ENCODE results near the gene BCL2. TPM values are rescaled to one million over a fixed set of nuclear protein-coding genes. Genes with fewer than 3 reads are reported as not detected.

BCL2 gene
- polyA plus RNA-seq, 1 of the 3 experiments (the other 2 are of a cell fraction): 1.5 TPM

DNA sequence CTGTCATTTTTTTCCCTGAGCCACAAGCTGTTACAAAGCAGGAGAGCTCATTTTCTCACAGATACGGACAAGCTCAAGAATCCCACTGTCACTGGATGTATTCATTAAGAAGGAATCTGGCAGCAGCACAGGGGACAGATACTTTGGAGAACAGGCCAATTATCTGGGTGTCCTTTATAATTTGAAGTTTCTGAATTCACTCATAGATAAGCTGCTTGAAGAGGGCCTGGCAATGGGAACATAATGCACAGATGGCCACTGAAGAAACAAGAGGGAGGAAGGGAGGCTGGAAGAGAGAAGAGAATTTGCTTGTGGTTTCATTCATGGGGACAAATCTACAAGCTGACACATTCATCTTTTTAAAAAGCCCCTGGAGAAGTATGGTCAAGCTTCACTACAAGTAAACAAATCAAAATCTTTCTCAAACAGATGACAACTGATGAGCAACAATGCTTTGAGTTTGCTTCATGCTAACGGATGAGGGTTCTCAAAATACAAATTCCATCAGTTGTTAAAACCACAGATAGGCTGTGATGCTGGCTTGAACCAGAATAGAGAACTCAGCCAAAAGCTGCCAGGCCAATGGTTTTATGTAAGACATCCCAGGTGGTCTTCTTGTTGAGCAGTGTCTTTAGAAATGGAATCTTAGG lies 11.9 kb downstream of the BCL2 start (continued):
- TF ChIP-seq MXI1 (IDR thresholded peaks at IDR 0.05; ENCODE audit: low read depth, low read length) (no peak), POLR2AphosphoS5 (IDR thresholded peaks at IDR 0.05; ENCODE audit: low read depth, low read length) (no peak), FOXM1 (IDR thresholded peaks at IDR 0.05; ENCODE audit: low read depth) (no peak), TAF1 (IDR thresholded peaks at IDR 0.05; ENCODE audit: borderline replicate concordance, low read depth, low read length) (no peak), ELF1 (IDR thresholded peaks at IDR 0.05) (no peak), GABPA (IDR thresholded peaks at IDR 0.05; ENCODE audit: low read depth) (no peak), GATA2 (CRISPR knock-in tag; IDR thresholded peaks at IDR 0.05) (peak; percentile 86), TEAD4 (IDR thresholded peaks at IDR 0.05; ENCODE audit: borderline replicate concordance, insufficient read depth) (peak; percentile 36; the same call in 1 of the 2 replicates), NRF1 (IDR thresholded peaks at IDR 0.05; ENCODE audit: low read depth, low read length) (no peak), YY1 (IDR thresholded peaks at IDR 0.05; ENCODE audit: low read depth) (no peak)
- TF ChIP-seq, protein P1, sequence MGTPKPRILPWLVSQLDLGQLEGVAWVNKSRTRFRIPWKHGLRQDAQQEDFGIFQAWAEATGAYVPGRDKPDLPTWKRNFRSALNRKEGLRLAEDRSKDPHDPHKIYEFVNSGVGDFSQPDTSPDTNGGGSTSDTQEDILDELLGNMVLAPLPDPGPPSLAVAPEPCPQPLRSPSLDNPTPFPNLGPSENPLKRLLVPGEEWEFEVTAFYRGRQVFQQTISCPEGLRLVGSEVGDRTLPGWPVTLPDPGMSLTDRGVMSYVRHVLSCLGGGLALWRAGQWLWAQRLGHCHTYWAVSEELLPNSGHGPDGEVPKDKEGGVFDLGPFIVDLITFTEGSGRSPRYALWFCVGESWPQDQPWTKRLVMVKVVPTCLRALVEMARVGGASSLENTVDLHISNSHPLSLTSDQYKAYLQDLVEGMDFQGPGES (IDR thresholded peaks at IDR 0.05; ENCODE audit: low read depth, low read length): no peak

DNA sequence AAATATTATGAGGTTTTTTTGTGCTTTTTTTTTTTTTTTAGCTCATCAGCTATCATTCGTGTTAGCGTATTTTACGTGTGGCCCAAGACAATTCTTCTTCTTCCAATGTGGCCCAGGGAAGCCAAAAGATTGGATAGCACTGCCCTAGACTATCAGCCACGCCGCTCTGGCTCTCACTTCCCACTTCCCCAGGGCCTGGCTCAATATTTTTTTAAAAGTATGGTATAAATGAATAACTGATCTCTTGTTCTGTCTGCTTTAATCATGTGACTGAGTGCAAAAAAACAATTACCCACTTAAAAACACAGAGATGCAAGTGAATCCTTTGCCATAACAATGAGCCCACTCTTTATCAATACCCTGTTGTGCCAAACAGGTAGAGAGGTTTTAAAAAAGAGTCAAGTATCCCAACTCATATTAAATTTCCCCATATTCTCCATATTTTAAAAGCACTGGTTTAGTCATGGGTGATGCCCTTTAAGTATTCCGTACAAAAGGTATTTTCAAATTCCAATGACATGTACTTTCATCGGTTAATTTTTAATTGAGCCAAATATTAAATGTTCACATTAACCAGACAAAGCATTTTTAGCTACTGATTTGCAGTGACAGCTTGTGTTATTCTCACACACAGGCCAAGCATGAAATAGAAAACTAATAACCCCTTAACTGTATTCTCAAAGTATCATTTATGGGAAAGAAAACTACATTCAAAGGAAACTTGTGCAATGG lies 12.6 kb downstream of the BCL2 start:
- no peak for DNase-seq
- Histone ChIP-seq H3K4me1 (ENCODE audit: control insufficient read depth in 1 of 2, insufficient read depth in 2 of 2, low read depth in 1 of 2, low read length in 1 of 2) (peaks cover 0 to 26% of the 10 kb centered on the region in 2 experiments; a peak in 2 of 4 replicates), H3K27ac (ENCODE audit: low read depth in 2 of 2, low read length in 1 of 2) (peak overlapping the region in 1 of 2 experiments; percentile 34; a peak in 1 of 4 replicates), H3K27me3 (ENCODE audit: insufficient read depth) (no peaks in the 10 kb centered on the region), H4K20me1 (ENCODE audit: insufficient read depth) (no peaks in the 10 kb centered on the region), H2AFZ (ENCODE audit: low read depth) (no peak overlapping the region), H3F3A (replicated peaks; ENCODE audit: insufficient read depth) (no peaks in the 10 kb centered on the region), H3K36me3 (replicated peaks in 1 of 2; ENCODE audit: control insufficient read depth in 1 of 2, insufficient read depth in 2 of 2, low read length in 1 of 2) (no peaks in the 10 kb centered on the region), H3K9ac (no peak overlapping the region), H3K4me2 (no peak overlapping the region), H3K4me3 (ENCODE audit: low read depth in 2 of 2, low read length in 1 of 2) (no peak overlapping the region), H3K9me2 (no peaks in the 10 kb centered on the region), H3K79me2 (ENCODE audit: insufficient read depth) (no peaks in the 10 kb centered on the region), H3K9me3 (no peaks in the 10 kb centered on the region)
- ChIA-PET POLR2A (interaction anchor here (0.6 kb wide), 1 partner anchor 247 kb away, joined by 3 read pairs; no protein-coding TSS in a partner anchor), CTCF (interaction anchor here (1.0 to 6.1 kb wide), 7 partner anchors 8 to 219 kb away, joined by 3 to 46 read pairs (median 4); partner anchors contain the start of gene BCL2)
- WGBS (ENCODE audit: low lambda C conversion rate): 78% methylated on average over 7 of the region's 7 CpGs
- no peak for TF ChIP-seq RFX5 (IDR thresholded peaks at IDR 0.05; ENCODE audit: low read length)
- TF ChIP-seq ELF1 (IDR thresholded peaks at IDR 0.05): no peak
- no peak for TF ChIP-seq FOSL2 (IDR thresholded peaks at IDR 0.05; ENCODE audit: borderline replicate concordance, low read depth)
- no peak for TF ChIP-seq JUND (IDR thresholded peaks at IDR 0.05)
- no peak for TF ChIP-seq CHD2 (IDR thresholded peaks at IDR 0.05; ENCODE audit: low read length, partially characterized antibody)
- no peak for TF ChIP-seq EP300 (IDR thresholded peaks at IDR 0.05; ENCODE audit: borderline replicate concordance in 1 of 2, low read depth in 1 of 2, low read length in 1 of 2)
- TF ChIP-seq SIN3A (IDR thresholded peaks at IDR 0.05; ENCODE audit: borderline replicate concordance, low read depth, low read length): no peak
- no peak for TF ChIP-seq RAD21 (IDR thresholded peaks at IDR 0.05; ENCODE audit: low read length)
- TF ChIP-seq NFIC (IDR thresholded peaks at IDR 0.05; ENCODE audit: borderline replicate concordance): no peak
- TF ChIP-seq FOXJ3 (CRISPR knock-in tag; IDR thresholded peaks at IDR 0.05): no peak
- TF ChIP-seq, protein P2, sequence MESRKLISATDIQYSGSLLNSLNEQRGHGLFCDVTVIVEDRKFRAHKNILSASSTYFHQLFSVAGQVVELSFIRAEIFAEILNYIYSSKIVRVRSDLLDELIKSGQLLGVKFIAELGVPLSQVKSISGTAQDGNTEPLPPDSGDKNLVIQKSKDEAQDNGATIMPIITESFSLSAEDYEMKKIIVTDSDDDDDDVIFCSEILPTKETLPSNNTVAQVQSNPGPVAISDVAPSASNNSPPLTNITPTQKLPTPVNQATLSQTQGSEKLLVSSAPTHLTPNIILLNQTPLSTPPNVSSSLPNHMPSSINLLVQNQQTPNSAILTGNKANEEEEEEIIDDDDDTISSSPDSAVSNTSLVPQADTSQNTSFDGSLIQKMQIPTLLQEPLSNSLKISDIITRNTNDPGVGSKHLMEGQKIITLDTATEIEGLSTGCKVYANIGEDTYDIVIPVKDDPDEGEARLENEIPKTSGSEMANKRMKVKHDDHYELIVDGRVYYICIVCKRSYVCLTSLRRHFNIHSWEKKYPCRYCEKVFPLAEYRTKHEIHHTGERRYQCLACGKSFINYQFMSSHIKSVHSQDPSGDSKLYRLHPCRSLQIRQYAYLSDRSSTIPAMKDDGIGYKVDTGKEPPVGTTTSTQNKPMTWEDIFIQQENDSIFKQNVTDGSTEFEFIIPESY (IDR thresholded peaks at IDR 0.05; ENCODE audit: borderline replicate concordance, low read depth): no peak
- TF ChIP-seq POLR2AphosphoS5 (IDR thresholded peaks at IDR 0.05; ENCODE audit: low read depth, low read length): no peak
- no peak for TF ChIP-seq RCOR1 (IDR thresholded peaks at IDR 0.05; ENCODE audit: low read length)
- TF ChIP-seq MEF2A (IDR thresholded peaks at IDR 0.05; ENCODE audit: borderline replicate concordance, low read depth): no peak
- no peak for TF ChIP-seq EZH2phosphoT487 (IDR thresholded peaks at IDR 0.05; ENCODE audit: borderline replicate concordance, low read depth)

Data from SK-N-SH (cell line).